Caki2 (cell line): Measurements from ENCODE around the gene LPIN1. TPM values are rescaled to one million over a fixed set of nuclear protein-coding genes. Genes with fewer than 3 reads are reported as not detected.
A peak's percentile ranks its signal among the peaks of the same experiment; 100 is the strongest.
"Not testable (repeated sequence)": the region's sequence is repeated elsewhere in the genome, so short reads cannot be mapped to it uniquely, and the experiment has no call there.

ENCODE experiments used
- DNase-seq: peaks from one replicate; pipeline ENCODE4 v3.0.0-alpha.2; 2015; ENCODE audit warnings: low read depth
- in situ Hi-C: cut with HindIII; loops from 2 replicates; pipeline ENCODE4 v1.10.0; 2016; ENCODE audit warnings: low sequenced_read_pairs, low pct_unique_long_range_greater_than_20kb, mixed read lengths
- total RNA-seq: library from RNA; depleted of rRNA; stranded (reverse); fragments of >200 nt; shearing (Covaris generic); gene quantifications from 2 replicates; pipeline ENCODE4 v1.2.3, GENCODE V29; 2014; ENCODE audit warnings: low replicate concordance

Gene LPIN1
- total RNA-seq, 1 experiment from 2014 or later, result 12.2 TPM

- DNase-seq, in situ Hi-C loops: not testable (repeated sequence)
These were observed 8.6 kb upstream of the LPIN1 start for GRCh38 chr2:11737852-11738251.

- in situ Hi-C loops, result no loop called here
- peak; percentile 56 for DNase-seq
These were observed 7.6 kb upstream of the LPIN1 start for GRCh38 chr2:11738589-11739436.

- in situ Hi-C loops, result no loop called here
These were observed 5.7 kb upstream of the LPIN1 start for GRCh38 chr2:11740723-11741122.

GRCh38 chr2:11742317-11742701, 4.1 kb upstream of the LPIN1 start:
- in situ Hi-C loops, result no loop called here

More at GRCh38 chr2:11740723-11741122, 5.7 kb upstream of the LPIN1 start:
- DNase-seq, result no peak

GRCh38 chr2:11742702-11743357, 3.6 kb upstream of the LPIN1 start:
- in situ Hi-C loops, result no loop called here

More at GRCh38 chr2:11742317-11742701, 4.1 kb upstream of the LPIN1 start:
- no peak for DNase-seq

GRCh38 chr2:11743366-11743765, 3.1 kb upstream of the LPIN1 start:
- no peak for DNase-seq
- in situ Hi-C loops, result no loop called here

More at GRCh38 chr2:11742702-11743357, 3.6 kb upstream of the LPIN1 start:
- DNase-seq, result no peak

- in situ Hi-C loops, result no loop called here
- DNase-seq, result peak; percentile 99
These were observed 2.4 kb upstream of the LPIN1 start for GRCh38 chr2:11743846-11744553.

- no peak for DNase-seq
- in situ Hi-C loops, result no loop called here
These were observed 1.6 kb upstream of the LPIN1 start for GRCh38 chr2:11744631-11745394.

GRCh38 chr2:11745613-11746375, 638 bp upstream of the LPIN1 start:
- no peak for DNase-seq
- in situ Hi-C loops, result no loop called here

- DNase-seq, result no peak
- in situ Hi-C loops, result no loop called here
These were observed 501 bp downstream of the LPIN1 start for GRCh38 chr2:11746807-11747459.

GRCh38 chr2:11748018-11748860, 1.8 kb downstream of the LPIN1 start:
- in situ Hi-C loops, result no loop called here

GRCh38 chr2:11748861-11749645, 2.6 kb downstream of the LPIN1 start:
- no peak for DNase-seq
- in situ Hi-C loops, result no loop called here

More at GRCh38 chr2:11748018-11748860, 1.8 kb downstream of the LPIN1 start:
- DNase-seq, result no peak

- in situ Hi-C loops, result no loop called here
- DNase-seq, result no peak
These were observed 3.4 kb downstream of the LPIN1 start for GRCh38 chr2:11749646-11750349.

- no peak for DNase-seq
- in situ Hi-C loops, result no loop called here
These were observed 4.0 kb downstream of the LPIN1 start for GRCh38 chr2:11750422-11750821.

GRCh38 chr2:11750917-11751316, 4.5 kb downstream of the LPIN1 start:
- DNase-seq, result peak; percentile 60
- in situ Hi-C loops, result no loop called here
